GM12873 (cell line): ENCODE results near the gene MRPS35.

Experiments
- CTCF ChIP-seq: IDR thresholded peaks from 2 replicates; pipeline ENCODE4 v1.5.1; 2012; ENCODE audit warnings: low read depth, mild to moderate bottlenecking, moderate library complexity, low read length, control low read depth; ENCODE audit not compliant: insufficient read depth; ENCODE audit errors: missing control alignments

Gene MRPS35

GRCh38 chr12:27693403-27693802 lies 17.2 kb upstream of the MRPS35 start:
- no peak for TF ChIP-seq CTCF

DNA sequence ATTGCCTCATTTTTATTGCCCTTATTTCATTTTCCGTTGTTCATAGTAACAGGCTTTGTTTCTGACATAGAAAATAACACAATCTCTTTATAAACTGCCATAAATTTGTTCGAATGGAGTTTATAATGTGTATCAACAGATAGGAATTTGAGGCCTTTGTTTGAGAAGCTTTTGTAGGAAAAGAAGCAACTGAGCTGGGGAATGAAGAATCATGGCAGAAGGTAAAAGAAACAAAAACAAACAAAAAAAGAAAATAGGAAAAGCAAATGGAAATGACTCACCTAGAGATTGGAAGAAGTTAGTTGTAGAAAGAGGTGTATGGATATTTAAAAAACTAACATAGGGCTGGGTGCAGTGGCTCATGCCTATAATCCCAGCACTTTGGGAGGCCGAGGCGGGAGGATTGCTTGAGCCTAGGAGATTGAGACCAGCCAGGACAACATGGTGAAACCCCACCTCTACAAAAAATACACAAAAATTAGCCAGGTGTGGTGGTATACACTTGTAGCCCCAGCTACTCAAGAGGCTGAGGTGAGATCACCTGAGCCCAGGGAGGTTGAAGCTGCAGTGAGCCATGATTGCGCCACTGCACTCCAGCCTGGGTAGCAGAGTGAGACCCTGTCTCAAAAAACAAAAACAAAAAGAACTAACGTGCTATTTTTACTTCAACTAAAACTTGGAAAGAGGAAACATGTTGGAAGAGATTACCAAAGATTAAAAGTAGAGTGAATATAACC lies 14.9 kb upstream of the MRPS35 start:
- TF ChIP-seq CTCF: no peak

DNA sequence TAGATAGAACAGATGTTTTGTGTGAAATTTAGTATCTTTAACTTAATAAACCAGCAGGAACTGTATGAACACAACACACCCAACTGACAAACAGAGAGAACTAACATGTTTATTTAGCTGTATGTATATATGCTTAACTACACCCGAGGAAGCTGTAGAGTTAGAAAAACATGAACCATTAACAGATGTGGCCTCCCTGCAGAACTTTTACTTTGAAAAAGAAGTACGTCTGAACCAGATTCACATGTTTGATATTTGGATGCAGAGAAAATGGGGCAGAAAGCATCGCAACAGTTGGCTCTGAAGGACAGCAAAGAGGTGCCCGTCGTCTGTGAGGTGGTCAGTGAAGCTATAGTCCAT lies 14.4 kb upstream of the MRPS35 start, which contains the start of gene REP15:
REP15 (plus strand) TSS at position 155 of the 360 bp plus-strand sequence; CDS start at position 271, 116 bp downstream.
- TF ChIP-seq CTCF: no peak

- TF ChIP-seq CTCF: no peak
Measured at GRCh38 chr12:27696864-27697564, 13.6 kb upstream of the MRPS35 start.

DNA sequence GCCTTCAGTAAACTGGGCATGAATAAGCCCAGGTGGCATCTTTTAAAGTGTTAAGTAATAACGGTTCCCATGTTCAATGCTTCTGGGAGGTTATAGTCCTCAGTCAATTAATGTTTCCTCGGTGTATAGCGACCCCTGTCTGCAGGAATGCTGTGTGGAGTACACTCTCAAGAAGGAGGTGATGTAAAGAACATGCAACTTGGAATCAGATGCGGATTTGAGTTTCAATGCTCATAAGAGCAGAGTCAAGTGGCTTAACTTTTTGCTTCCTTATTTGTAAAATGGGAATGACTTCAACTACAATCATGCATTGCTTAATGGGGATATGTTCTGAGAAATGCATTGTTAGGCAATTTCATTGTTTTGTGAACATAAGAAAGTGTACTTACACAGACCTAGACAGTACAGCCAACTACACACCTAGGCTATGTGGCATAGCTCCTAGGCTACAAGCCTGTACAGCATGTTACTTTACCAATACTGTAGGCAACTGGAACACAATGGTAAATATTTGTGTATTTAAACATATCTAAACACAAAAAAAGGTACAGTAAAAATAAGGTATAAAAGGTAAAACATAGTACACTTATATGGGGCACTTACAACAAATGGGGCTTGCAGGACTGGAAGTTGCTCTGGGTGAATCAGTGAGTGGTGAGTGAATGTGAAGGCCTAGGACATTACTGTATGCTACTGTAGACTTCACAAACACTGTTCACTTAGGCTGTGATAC lies 6.7 kb upstream of the MRPS35 start:
- TF ChIP-seq CTCF: peak; percentile 87

GRCh38 chr12:27705263-27705662 lies 5.4 kb upstream of the MRPS35 start:
- TF ChIP-seq CTCF: no peak

- no peak for TF ChIP-seq CTCF
Measured at GRCh38 chr12:27707216-27707615, 3.4 kb upstream of the MRPS35 start.
